DOHH2 (cell line): ENCODE data around the gene AGA.

Source experiments
- H3F3A ChIP-seq: fragments of 200-600 bp; sonication (generic), shearing (Covaris generic); 2 replicates; pipeline ENCODE4 v1.6.0; 2016; ENCODE audit warnings: antibody characterized with exemption, mild to moderate bottlenecking; ENCODE audit not compliant: control insufficient read depth, insufficient read depth
- H3K27ac ChIP-seq: fragments of 200-600 bp; sonication (generic); 2 replicates; pipeline ENCODE4 v1.5.1; 2014; ENCODE audit warnings: low read depth, mild to moderate bottlenecking, low read length, moderate library complexity
- H3K27me3 ChIP-seq: fragments of 200-600 bp; sonication (generic); 2 replicates; pipeline ENCODE4 v1.6.1; 2014; ENCODE audit warnings: mild to moderate bottlenecking, low read length, mixed read lengths; ENCODE audit not compliant: control insufficient read depth
- H3K36me3 ChIP-seq: fragments of 200-600 bp; sonication (generic); 2 replicates; pipeline ENCODE4 v1.6.1; 2014; ENCODE audit warnings: mild to moderate bottlenecking, low read length, moderate library complexity, mixed read lengths; ENCODE audit not compliant: control insufficient read depth
- H3K4me1 ChIP-seq: fragments of 200-600 bp; sonication (generic); 2 replicates; pipeline ENCODE4 v1.6.1; 2014; ENCODE audit warnings: mild to moderate bottlenecking, low read length, mixed read lengths; ENCODE audit not compliant: control insufficient read depth
- H3K4me2 ChIP-seq: fragments of 200-600 bp; sonication (generic); 2 replicates; pipeline ENCODE4 v1.6.0; 2014; ENCODE audit warnings: mild to moderate bottlenecking, low read length, moderate library complexity
- H3K4me3 ChIP-seq: fragments of 200-600 bp; sonication (generic); 2 replicates; pipeline ENCODE4 v1.5.1; 2014; ENCODE audit warnings: mild to moderate bottlenecking, low read length, mixed read lengths
- H3K79me2 ChIP-seq: fragments of 200-600 bp; sonication (generic); 2 replicates; pipeline ENCODE4 v1.6.1; 2014; ENCODE audit warnings: mild to moderate bottlenecking, low read length, mixed read lengths; ENCODE audit not compliant: control insufficient read depth
- H3K9me2 ChIP-seq: fragments of 200-600 bp; sonication (generic); replicated peaks from 2 replicates; pipeline ENCODE4 v1.6.1; 2014; ENCODE audit warnings: mild to moderate bottlenecking, low read length, mixed read lengths; ENCODE audit not compliant: control insufficient read depth
- H3K9me3 ChIP-seq: fragments of 200-600 bp; sonication (generic); 2 replicates; pipeline ENCODE4 v1.6.1; 2014; ENCODE audit warnings: antibody characterized with exemption, low read length, mixed read lengths; ENCODE audit not compliant: control insufficient read depth, insufficient read depth
- H4K20me1 ChIP-seq: fragments of 200-600 bp; sonication (generic); 2 replicates; pipeline ENCODE4 v1.6.0; 2014; ENCODE audit warnings: low read depth, mild to moderate bottlenecking, antibody characterized with exemption, low read length, moderate library complexity; ENCODE audit not compliant: control insufficient read depth, insufficient read depth
- CTCF ChIP-seq: fragments of 200-600 bp; sonication (generic); IDR thresholded peaks from one replicate; pipeline ENCODE4 v1.5.1; 2014; ENCODE audit warnings: antibody characterized with exemption, mild to moderate bottlenecking, low read depth, low read length; ENCODE audit not compliant: poor library complexity, severe bottlenecking
- EZH2phosphoT487 ChIP-seq: fragments of 200-600 bp; sonication (generic); IDR thresholded peaks from 2 replicates; pipeline ENCODE4 v1.6.1; 2017; ENCODE audit warnings: borderline replicate concordance, mild to moderate bottlenecking, antibody characterized with exemption, low read length, moderate library complexity, mixed read lengths

AGA gene

GRCh38 chr4:177453116-177453515 lies 10.9 kb upstream of the AGA start:
- Histone ChIP-seq H3K9me3 (no peaks in the 10 kb centered on the region), H3K4me3 (no peak overlapping the region), H3K27ac (no peak overlapping the region), H3K27me3 (no peaks in the 10 kb centered on the region), H4K20me1 (no peaks in the 10 kb centered on the region), H3K79me2 (no peaks in the 10 kb centered on the region), H3K36me3 (no peaks in the 10 kb centered on the region), H3F3A (no peaks in the 10 kb centered on the region), H3K4me1 (no peaks in the 10 kb centered on the region), H3K9me2 (no peaks in the 10 kb centered on the region), H3K4me2 (no peak overlapping the region)
- TF ChIP-seq CTCF (no peak), EZH2phosphoT487 (no peak)

- Histone ChIP-seq H3K79me2 (no peaks in the 10 kb centered on the region), H3F3A (no peaks in the 10 kb centered on the region), H3K27me3 (no peaks in the 10 kb centered on the region), H3K4me1 (no peaks in the 10 kb centered on the region), H3K4me2 (no peak overlapping the region), H4K20me1 (no peaks in the 10 kb centered on the region), H3K36me3 (no peaks in the 10 kb centered on the region), H3K9me2 (no peaks in the 10 kb centered on the region), H3K9me3 (no peaks in the 10 kb centered on the region), H3K27ac (no peak overlapping the region), H3K4me3 (no peak overlapping the region)
- TF ChIP-seq EZH2phosphoT487 (no peak), CTCF (no peak)
Observed at GRCh38 chr4:177451108-177451500, 8.9 kb upstream of the AGA start.

GRCh38 chr4:177450426-177451107 lies 8.3 kb upstream of the AGA start:
- no peaks in the 10 kb centered on the region for H3K79me2 ChIP-seq
- H4K20me1 ChIP-seq = no peaks in the 10 kb centered on the region
- no peaks in the 10 kb centered on the region for H3K4me1 ChIP-seq
- TF ChIP-seq CTCF = no peak
- no peak overlapping the region for H3K27ac ChIP-seq
- no peaks in the 10 kb centered on the region for H3K27me3 ChIP-seq
- no peaks in the 10 kb centered on the region for H3F3A ChIP-seq
- H3K4me2 ChIP-seq = no peak overlapping the region
- H3K9me3 ChIP-seq = no peaks in the 10 kb centered on the region
- H3K4me3 ChIP-seq = no peak overlapping the region
- H3K9me2 ChIP-seq = no peaks in the 10 kb centered on the region
- H3K36me3 ChIP-seq = no peaks in the 10 kb centered on the region
